Panc1 (cell line): ENCODE results near the gene WDFY3. TPM values are rescaled to one million over a fixed set of nuclear protein-coding genes. Genes with fewer than 3 reads are reported as not detected.
A peak's percentile ranks its signal among the peaks of the same experiment; 100 is the strongest.

Experiments
- ATAC-seq: fragments of 200-7000 bp; cut with Tn5 transposase; 2 replicates; pipeline ENCODE4 v1.9.1; 2020; ENCODE audit warnings: mild to moderate bottlenecking, moderate library complexity
- BruUV-seq: library from RNA; stranded (reverse); fragments of 400-500 nt; replicated peaks from 2 replicates; lab custom pipeline; 2021; lab: Mats Ljungman, UMichigan
- CTCF ChIA-PET: fragments of 300-600 bp; sonication (Branson Sonifier 250); formaldehyde crosslinking; loops from one replicate; lab custom pipeline; 2022; ENCODE audit warnings: antibody characterized with exemption; lab: Charles Lee
- POLR2A ChIA-PET: fragments of 300-600 bp; sonication (Branson Sonifier 250); formaldehyde crosslinking; loops from one replicate; lab custom pipeline; 2022; ENCODE audit warnings: antibody characterized with exemption; lab: Charles Lee
- DNase-seq: peaks from one replicate; pipeline ENCODE4 v3.0.0-alpha.2; 2010; ENCODE audit warnings: low read depth, low spot score
- H3K27ac ChIP-seq: 2 replicates; pipeline ENCODE4 v1.5.1; 2011; ENCODE audit warnings: mild to moderate bottlenecking, low read length, inconsistent platforms
- H3K27me3 ChIP-seq: fragments of 200-500 bp; sonication (Bioruptor generic); 2 replicates; pipeline ENCODE4 v1.6.0; 2014; ENCODE audit warnings: low read length, inconsistent platforms; ENCODE audit not compliant: control insufficient read depth, insufficient read depth
- H3K36me3 ChIP-seq: fragments of 200-500 bp; sonication (Bioruptor generic); 2 replicates; pipeline ENCODE4 v1.5.1; 2014; ENCODE audit warnings: inconsistent platforms, mild to moderate bottlenecking, low read length, moderate library complexity; ENCODE audit not compliant: control insufficient read depth, insufficient read depth
- H3K4me1 ChIP-seq: 2 replicates; pipeline ENCODE4 v1.5.1; 2011; ENCODE audit warnings: inconsistent platforms, mild to moderate bottlenecking, low read length, moderate library complexity; ENCODE audit not compliant: control insufficient read depth, insufficient read depth
- H3K4me3 ChIP-seq, 2 experiments: 2 replicates each; pipeline ENCODE4 v1.5.1; 2011 to 2012; ENCODE audit warnings: low read depth in 2 of 2, low read length in 2 of 2, mild to moderate bottlenecking in 2 of 2, inconsistent platforms in 1 of 2, moderate library complexity in 1 of 2
- H3K9me3 ChIP-seq: fragments of 200-500 bp; sonication (Bioruptor generic); 2 replicates; pipeline ENCODE4 v1.5.1; 2014; ENCODE audit warnings: low read depth, mild to moderate bottlenecking, inconsistent platforms, low read length, moderate library complexity; ENCODE audit not compliant: control insufficient read depth, insufficient read depth
- CTCF ChIP-seq: fragments of 450-650 bp; IDR thresholded peaks from 2 replicates; pipeline ENCODE4 v1.5.1; 2017; ENCODE audit warnings: mild to moderate bottlenecking
- POLR2AphosphoS5 ChIP-seq: IDR thresholded peaks from 2 replicates; pipeline ENCODE4 v1.6.1; 2012; ENCODE audit warnings: mild to moderate bottlenecking, low read depth, low read length, moderate library complexity
- REST ChIP-seq, 2 experiments: IDR thresholded peaks; 2 replicates each; pipeline ENCODE4 v1.6.1; 2011 to 2012; ENCODE audit warnings: low read depth in 2 of 2, control low read depth in 1 of 2, low read length in 1 of 2, mild to moderate bottlenecking in 1 of 2, moderate library complexity in 1 of 2; ENCODE audit not compliant: insufficient read depth in 1 of 2
- SIN3A ChIP-seq: IDR thresholded peaks from 2 replicates; pipeline ENCODE4 v1.6.1; 2012; ENCODE audit warnings: low read depth, mild to moderate bottlenecking, low read length, moderate library complexity, borderline replicate concordance; ENCODE audit not compliant: insufficient read depth
- TCF7L2 ChIP-seq: IDR thresholded peaks from 2 replicates; pipeline ENCODE4 v1.6.1; 2011; ENCODE audit warnings: mild to moderate bottlenecking, low read depth, low read length, inconsistent platforms
- in situ Hi-C: cut with HindIII; loops from 2 replicates; pipeline ENCODE4 v1.10.0; 2016; ENCODE audit warnings: low sequenced_read_pairs, low pct_unique_long_range_greater_than_20kb
- intact Hi-C: fragments of 100-400 bp; cut with micrococcal nuclease; formaldehyde crosslinking; loops from one replicate; pipeline ENCODE4 v1.10.0; 2022; ENCODE audit not compliant: unreplicated experiment
- total RNA-seq: library from RNA; stranded (reverse); gene quantifications from one replicate; pipeline ENCODE4 v1.2.1, GENCODE V29; 2021; ENCODE audit not compliant: unreplicated experiment

Gene WDFY3
- total RNA-seq, 1 experiment from 2014 or later, result 47.8 TPM

DNA sequence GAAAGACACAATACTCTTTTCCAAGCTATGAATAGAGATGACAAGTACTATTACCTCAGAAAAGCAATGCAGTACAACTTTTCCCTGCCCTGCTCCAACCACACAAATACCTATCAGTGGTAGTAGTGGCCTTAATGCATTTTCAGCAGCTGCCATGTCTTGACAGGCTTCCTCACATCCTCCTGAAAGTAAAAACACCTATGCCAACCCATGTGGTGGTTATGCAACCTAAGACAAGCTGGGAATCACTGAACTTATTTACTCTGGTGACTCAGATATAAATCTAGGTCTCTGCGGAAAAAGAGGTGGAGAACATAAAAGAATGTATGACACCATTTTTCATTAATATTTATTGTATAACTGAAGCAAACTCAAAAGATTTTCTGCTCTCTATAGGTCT, 14.5 kb downstream of the WDFY3 start:
- H3K27me3 ChIP-seq, result no peaks in the 10 kb centered on the region
- H3K9me3 ChIP-seq, result no peaks in the 10 kb centered on the region
- H3K4me3 ChIP-seq, result no peak overlapping the region
- ChIA-PET CTCF (no interaction called here), POLR2A (no interaction called here)
- in situ Hi-C loops (no loop called here), intact Hi-C loops (no loop called here)
- DNase-seq, result peak; percentile 18
- no TSS peak for BruUV-seq
- TF ChIP-seq POLR2AphosphoS5 (no peak), SIN3A (no peak), REST (IDR thresholded peaks at IDR 0.05; ENCODE audit: insufficient read depth in 1 of 2, low read depth in 2 of 2, low read length in 1 of 2) (no peak), TCF7L2 (no peak), CTCF (no peak)
- no peaks in the 10 kb centered on the region for H3K36me3 ChIP-seq
- peaks cover 9% of the 10 kb centered on the region for H3K4me1 ChIP-seq
- ATAC-seq, result peak; percentile 62; the same call in 1 of the 2 replicates
- H3K27ac ChIP-seq, result no peak overlapping the region

DNA sequence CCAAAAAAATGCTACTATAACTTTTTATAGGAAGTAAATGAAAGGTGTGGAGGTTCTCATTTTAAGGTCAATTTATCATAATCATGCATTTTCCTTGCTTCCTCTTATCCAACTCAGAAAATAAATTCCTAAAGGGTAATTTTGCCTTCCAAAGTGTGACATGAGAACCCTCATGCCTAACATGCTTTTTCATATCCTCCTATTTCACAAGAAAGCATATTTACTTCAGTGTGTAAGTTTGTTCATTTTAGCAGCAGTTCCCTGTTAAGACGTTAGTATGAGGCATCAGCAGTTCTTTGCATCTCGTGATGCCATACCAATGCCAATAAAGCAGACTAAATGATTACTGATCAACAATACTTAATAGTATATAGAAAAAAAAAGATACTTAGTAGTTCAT, 18.4 kb downstream of the WDFY3 start:
- ATAC-seq (no peak), DNase-seq (no peak)
- BruUV-seq, result no TSS peak
- Histone ChIP-seq H3K9me3 (no peaks in the 10 kb centered on the region), H3K36me3 (no peaks in the 10 kb centered on the region), H3K27ac (no peak overlapping the region), H3K4me1 (peaks cover 7% of the 10 kb centered on the region), H3K27me3 (no peaks in the 10 kb centered on the region), H3K4me3 (no peak overlapping the region)
- no peak for TF ChIP-seq POLR2AphosphoS5
- TF ChIP-seq REST (IDR thresholded peaks at IDR 0.05; ENCODE audit: insufficient read depth in 1 of 2, low read depth in 2 of 2, low read length in 1 of 2), result no peak
- no peak for TF ChIP-seq TCF7L2
- no peak for TF ChIP-seq SIN3A
- no peak for TF ChIP-seq CTCF
- CTCF ChIA-PET, result no interaction called here
- in situ Hi-C loops, result no loop called here
- POLR2A ChIA-PET, result no interaction called here
- intact Hi-C loops, result no loop called here
